ENCODE measurements around the gene CPSF7.
A peak's percentile ranks its signal among the peaks of the same experiment; 100 is the strongest.
"Not testable (repeated sequence)": the region's sequence is repeated elsewhere in the genome, so short reads cannot be mapped to it uniquely, and the experiment has no call there.

Gene CPSF7

GRCh38 chr11:61439615-61440014, 9.8 kb upstream of the CPSF7 start:
- no peak for DNase-seq

DNA sequence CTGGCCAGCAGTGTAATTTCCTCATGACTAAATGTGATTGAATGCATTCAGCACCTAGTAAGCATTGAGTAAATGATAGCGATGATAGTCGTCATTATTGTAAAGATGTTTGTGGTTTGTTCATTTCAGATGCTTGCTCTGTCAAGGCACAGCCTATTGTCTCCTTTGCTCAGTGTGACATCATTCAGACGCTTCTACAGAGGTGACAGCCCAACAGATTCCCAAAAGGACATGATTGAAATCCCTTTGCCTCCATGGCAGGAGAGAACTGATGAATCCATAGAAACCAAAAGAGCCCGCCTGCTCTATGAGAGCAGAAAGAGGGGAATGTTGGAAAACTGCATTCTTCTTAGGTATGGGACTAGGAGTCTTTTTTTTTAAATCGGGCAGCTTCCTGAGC, 7.7 kb upstream of the CPSF7 start:
- no peak for DNase-seq

GRCh38 chr11:61430839-61431238, 1.1 kb upstream of the CPSF7 start:
- not testable (repeated sequence) for DNase-seq

- peak in 15 of 56 donors; percentile 26 to 71 (median 56) for DNase-seq
Measured at GRCh38 chr11:61429346-61429690, 457 bp downstream of the CPSF7 start.

- no peak for DNase-seq
Measured at GRCh38 chr11:61425367-61426131, 4.2 kb downstream of the CPSF7 start.

GRCh38 chr11:61422226-61422625, 7.5 kb downstream of the CPSF7 start:
- DNase-seq = no peak

DNA sequence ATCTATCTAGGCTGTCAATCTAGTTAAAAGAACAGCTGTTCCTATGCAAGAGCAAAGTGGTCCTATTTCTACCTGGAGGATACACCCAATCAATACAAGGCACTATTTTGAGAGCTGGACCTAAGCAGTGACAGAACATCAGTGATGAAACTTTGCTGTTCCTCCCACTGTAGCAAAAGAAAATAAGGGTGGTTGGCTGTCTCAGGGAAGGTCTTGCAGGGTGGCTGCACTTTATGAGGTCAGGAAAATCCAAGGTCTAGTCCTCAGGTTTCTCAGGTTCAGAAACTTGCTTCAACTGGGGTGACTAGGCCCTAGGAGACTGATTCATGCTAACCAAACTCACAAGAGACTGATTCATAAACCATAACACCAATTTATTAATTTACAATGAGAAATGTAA, 11.6 kb downstream of the CPSF7 start:
- DNase-seq = no peak

DNA sequence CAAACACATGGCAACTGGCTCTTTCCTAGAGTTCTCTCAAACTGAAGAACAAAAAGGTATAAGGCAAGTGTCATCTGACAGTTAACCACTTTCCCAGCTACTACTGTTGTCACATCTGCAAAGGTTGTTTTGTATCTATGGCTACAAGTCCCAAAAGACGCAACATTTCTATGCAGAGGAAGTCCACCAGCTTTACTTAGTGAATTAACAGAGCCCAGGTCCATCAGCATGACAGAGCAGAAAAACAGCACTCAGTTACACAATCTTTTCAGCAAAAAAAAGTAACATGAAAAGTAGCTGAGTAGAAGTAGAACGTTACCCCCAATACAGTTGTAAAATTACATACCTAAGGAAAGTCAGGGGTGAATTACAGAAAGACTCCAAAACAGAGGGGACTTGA, 12.1 kb downstream of the CPSF7 start:
- DNase-seq = no peak

DNA sequence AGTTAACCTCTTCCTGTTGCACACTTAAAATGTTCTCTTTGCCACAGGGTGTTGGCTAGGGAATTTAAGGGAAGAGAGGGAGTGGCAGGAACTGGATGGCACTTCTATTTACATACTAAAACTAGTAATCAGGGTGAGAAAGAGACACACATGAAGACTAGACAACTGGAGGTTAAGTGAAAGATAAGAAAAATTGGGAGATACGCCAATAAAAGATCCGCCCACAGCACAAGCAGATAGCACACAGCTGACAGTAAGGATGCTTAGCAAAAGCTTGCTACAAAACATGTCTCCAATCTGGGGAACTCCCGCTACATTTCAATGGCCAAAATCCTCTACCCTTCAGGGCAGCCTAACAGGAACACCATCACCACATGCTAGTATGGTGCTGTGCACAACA, 12.8 kb downstream of the CPSF7 start:
- no peak for DNase-seq

- no peak for DNase-seq
Measured at GRCh38 chr11:61415381-61415780, 14.4 kb downstream of the CPSF7 start.

GRCh38 chr11:61414547-61414946, 15.2 kb downstream of the CPSF7 start:
- no peak for DNase-seq

GRCh38 chr11:61413496-61413895, 16.3 kb downstream of the CPSF7 start:
- DNase-seq = no peak

DNA sequence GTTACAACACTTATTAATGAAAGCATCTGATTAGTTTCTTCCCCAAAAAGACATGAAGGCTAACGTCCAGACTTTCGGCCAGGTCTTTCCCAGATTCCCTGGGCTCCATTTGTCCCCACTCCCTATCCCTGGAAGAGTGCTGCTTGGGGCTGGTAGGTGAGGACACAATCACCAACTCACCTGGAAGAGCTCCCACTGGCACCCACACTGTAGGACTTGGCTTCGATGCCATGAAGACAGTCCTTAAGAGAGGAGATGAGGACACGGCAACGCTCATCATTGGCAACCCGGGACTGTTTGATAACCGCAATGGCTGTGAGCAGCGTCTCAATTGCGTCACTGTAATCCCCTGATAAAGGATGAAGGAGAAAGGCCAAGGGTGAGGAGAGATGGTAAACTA, 18.2 kb downstream of the CPSF7 start:
- no peak for DNase-seq

- no peak for DNase-seq
Measured at GRCh38 chr11:61406991-61407728, 22.6 kb downstream of the CPSF7 start.

GRCh38 chr11:61406067-61406466, 23.7 kb downstream of the CPSF7 start:
- peak in 12 of 56 donors; percentile 5 to 50 (median 33) for DNase-seq

DNA sequence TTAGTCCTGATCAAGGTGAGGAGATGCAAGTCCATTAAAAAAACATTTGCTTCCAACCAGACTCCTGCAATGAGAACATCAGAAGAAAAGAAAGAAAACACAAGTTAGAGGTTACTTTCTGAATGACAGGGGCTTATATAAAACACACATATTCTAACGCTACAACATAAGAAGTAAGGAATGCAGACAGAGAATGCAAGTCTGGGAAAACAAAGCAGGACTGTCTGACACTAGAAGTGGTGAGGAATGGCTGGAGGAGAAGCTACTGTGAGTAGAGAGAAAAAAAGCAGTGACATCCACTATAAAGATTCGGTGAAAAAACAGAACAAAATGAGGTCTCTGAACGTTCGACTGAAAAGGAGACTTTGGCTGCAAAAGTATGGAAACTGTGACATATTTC, 25.1 kb downstream of the CPSF7 start:
- DNase-seq = no peak

DNA sequence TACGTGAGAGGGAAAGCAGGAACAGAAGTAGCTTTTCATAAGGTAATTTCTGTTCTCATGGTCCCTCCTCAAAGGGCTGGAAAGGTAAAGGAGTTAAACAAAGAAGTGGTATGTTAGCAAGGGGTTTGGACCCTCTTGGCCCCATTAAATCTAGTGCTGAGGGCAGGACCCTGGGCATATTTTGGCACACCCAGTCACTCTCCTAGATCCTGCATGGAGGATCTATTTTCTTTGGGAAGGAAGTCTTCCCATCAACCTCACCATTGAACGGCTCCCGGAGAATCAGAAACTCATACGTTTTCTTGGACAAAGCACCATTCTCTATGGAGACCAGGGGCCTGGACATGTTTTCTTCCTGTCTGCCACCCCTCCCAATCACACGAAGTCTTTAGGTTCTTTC, 25.7 kb downstream of the CPSF7 start:
- no peak for DNase-seq

DNA sequence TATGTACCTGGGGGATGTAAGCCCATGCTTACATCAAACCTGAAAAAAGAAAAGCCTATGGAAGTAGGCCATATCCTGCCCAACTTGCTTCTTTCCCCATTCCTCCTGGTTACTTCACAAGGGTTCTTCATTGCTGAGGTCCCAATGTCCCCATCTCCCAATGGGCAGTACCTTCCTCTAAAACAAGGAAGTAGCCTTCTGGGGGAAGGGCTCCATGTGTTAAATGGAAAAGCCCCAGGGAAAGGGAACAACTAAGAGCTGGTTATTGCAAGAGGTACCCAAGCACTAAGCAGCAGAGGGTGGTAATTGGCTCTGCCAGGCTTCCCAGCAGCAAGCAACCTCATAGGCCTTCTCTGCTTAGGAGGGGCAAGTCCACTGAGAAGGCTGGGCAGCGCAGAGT, 26.1 kb downstream of the CPSF7 start:
- DNase-seq = no peak

GRCh38 chr11:61401573-61401972, 28.2 kb downstream of the CPSF7 start:
- no peak for DNase-seq

GRCh38 chr11:61401173-61401572, 28.6 kb downstream of the CPSF7 start:
- no peak for DNase-seq

DNA sequence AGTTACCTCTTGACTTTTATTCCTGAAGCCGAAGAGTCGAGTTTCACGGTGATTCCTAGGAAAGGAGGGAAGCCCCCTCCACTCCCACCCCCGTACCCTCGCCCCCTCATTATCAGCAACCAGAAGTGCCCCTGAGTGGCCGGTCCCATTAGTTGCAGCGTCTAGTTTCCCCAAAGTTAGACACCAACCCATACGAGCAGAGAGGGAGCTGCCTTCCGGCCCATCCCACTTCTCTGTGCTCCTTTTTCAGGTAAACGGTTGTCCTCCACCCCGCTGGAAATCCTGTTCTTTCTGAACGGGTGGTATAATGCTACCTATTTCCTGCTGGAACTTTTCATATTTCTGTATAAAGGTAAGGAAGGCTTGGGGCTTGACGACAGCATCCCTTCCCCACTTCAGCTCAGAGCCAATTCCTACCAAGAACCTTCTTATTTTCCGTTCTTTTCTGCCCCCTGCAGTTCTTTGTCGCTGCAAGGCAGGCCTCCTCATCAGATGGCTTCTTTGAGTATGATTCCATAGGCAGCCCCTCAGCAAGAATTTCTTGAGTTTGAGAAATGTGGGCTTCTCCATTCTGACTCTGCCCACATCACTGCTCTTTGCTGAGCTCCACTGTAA, 36.7 kb downstream of the CPSF7 start:
- DNase-seq = peak in 1 of 56 donors; percentile 44

- no peak for DNase-seq
Measured at GRCh38 chr11:61390161-61390560, 39.6 kb downstream of the CPSF7 start.
